Upper lobe of left lung (tissue), 6 donors: ENCODE measurements around the gene DUOXA1. TPM values are rescaled to one million over a fixed set of nuclear protein-coding genes. Genes with fewer than 3 reads are reported as not detected.
A peak's percentile ranks its signal among the peaks of the same experiment; 100 is the strongest.

Experiments used
- ATAC-seq, 2 donors: fragments of 200-7000 bp; cut with Tn5 transposase; one replicate each; pipeline ENCODE4 v1.9.1; 2022; ENCODE audit warnings: mild to moderate bottlenecking in 2 of 2, moderate library complexity in 2 of 2; ENCODE audit not compliant: low FRiP score in 2 of 2
- DNase-seq, 2 donors: peaks; one replicate each; pipeline ENCODE4 v3.0.0-alpha.2; 2019 to 2020
- H3K27ac ChIP-seq, 4 donors: fragments of 200-600 bp; sonication (generic); one replicate each; pipeline ENCODE4 v1.5.1; 2016 to 2019
- H3K27me3 ChIP-seq, 4 donors: fragments of 200-600 bp; sonication (generic); one replicate each; pipeline ENCODE4 v1.5.1; 2017 to 2019
- H3K36me3 ChIP-seq, 4 donors: fragments of 200-600 bp; sonication (generic); one replicate each; pipeline ENCODE4 v1.5.1; 2016 to 2019
- H3K4me1 ChIP-seq, 4 donors: fragments of 200-600 bp; sonication (generic); one replicate each; pipeline ENCODE4 v1.5.1; 2018 to 2019
- H3K4me3 ChIP-seq, 4 donors: fragments of 200-600 bp; sonication (generic); one replicate each; pipeline ENCODE4 v1.5.1; 2017 to 2019; ENCODE audit warnings: mild to moderate bottlenecking in 2 of 4, moderate library complexity in 1 of 4
- H3K9me3 ChIP-seq, 4 donors: fragments of 200-600 bp; sonication (generic); one replicate each; pipeline ENCODE4 v1.5.1; 2018 to 2019
- EP300 ChIP-seq, 4 donors: sonication (generic); formaldehyde crosslinking; IDR thresholded peaks; one replicate each; pipeline ENCODE4 v1.5.1; 2017; ENCODE audit warnings: antibody characterized with exemption in 4 of 4, control low read depth in 2 of 4
- POLR2A ChIP-seq, 4 donors: fragments of 450-650 bp; IDR thresholded peaks; one replicate each; pipeline ENCODE4 v1.5.1; 2016 to 2017; ENCODE audit warnings: antibody characterized with exemption in 4 of 4, mild to moderate bottlenecking in 2 of 4
- POLR2AphosphoS5 ChIP-seq, 2 donors: sonication (generic); formaldehyde crosslinking; IDR thresholded peaks; one replicate each; pipeline ENCODE4 v1.5.1; 2017; ENCODE audit warnings: antibody characterized with exemption in 2 of 2
- WGBS, 2 donors: methylation state at CpG; one replicate each; pipeline ENCODE4 v1.1.5; 2017 to 2018; 5-methylcytosine and 5-hydroxymethylcytosine counted together
- total RNA-seq, 6 donors: library from RNA; depleted of rRNA in 4 of 6; stranded (reverse); fragments of >200 nt in 4 of 6; gene quantifications; one replicate each; pipeline versions ENCODE4 v1.1.0 to v1.2.1, GENCODE V29; 2016 to 2021
- TF ChIP-seq, protein P1 (sequence below), 6 experiments: fragments of 450-650 bp in 4 of 6; fragments of 200-600 bp in 2 of 6; sonication (generic) in 2 of 6; IDR thresholded peaks; one replicate each; pipeline ENCODE4 v1.5.1; 2016 to 2019; ENCODE audit warnings: antibody characterized with exemption in 6 of 6
- donor health status: DM: no; HTN: no; CAD: no; lungs with moderate emphysema.
- donor health status: DM: no; HTN: yes; CAD: no; lungs with severe emphysema.

Gene DUOXA1
- total RNA-seq, 6 donors from 2014 or later: 84.2 to 530 (median 181) TPM

DNA sequence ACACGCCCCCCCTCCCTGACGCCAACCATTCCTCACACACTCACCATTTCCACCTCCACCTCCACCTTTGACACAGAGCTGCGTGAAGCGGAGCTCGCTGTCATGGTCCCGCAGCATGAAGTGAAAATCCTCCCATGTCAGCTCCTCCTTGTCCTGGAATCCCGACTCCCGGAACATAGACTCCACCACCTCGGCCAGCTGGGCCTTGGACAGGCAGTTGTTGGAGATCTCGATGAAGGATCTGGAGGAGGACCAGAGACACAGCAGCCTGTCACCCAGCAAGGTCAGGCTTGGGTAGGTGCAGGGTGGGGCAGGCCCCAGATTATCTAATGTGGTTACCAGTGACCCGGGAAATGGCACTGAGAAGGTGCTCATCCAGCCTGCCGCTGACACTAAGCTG, 27.9 kb downstream of the DUOXA1 start:
- no peaks in the 10 kb centered on the region for H3K36me3 ChIP-seq
- 84 to 86% methylated on average over 12 of the region's 12 CpGs for WGBS, 2 donors
- no peak overlapping the region for H3K27ac ChIP-seq
- DNase-seq (no peak), ATAC-seq (no peak)
- no peak overlapping the region for H3K4me3 ChIP-seq
- no peaks in the 10 kb centered on the region for H3K4me1 ChIP-seq
- TF ChIP-seq EP300 (IDR thresholded peaks at IDR 0.05): no peak
- TF ChIP-seq, protein P1, sequence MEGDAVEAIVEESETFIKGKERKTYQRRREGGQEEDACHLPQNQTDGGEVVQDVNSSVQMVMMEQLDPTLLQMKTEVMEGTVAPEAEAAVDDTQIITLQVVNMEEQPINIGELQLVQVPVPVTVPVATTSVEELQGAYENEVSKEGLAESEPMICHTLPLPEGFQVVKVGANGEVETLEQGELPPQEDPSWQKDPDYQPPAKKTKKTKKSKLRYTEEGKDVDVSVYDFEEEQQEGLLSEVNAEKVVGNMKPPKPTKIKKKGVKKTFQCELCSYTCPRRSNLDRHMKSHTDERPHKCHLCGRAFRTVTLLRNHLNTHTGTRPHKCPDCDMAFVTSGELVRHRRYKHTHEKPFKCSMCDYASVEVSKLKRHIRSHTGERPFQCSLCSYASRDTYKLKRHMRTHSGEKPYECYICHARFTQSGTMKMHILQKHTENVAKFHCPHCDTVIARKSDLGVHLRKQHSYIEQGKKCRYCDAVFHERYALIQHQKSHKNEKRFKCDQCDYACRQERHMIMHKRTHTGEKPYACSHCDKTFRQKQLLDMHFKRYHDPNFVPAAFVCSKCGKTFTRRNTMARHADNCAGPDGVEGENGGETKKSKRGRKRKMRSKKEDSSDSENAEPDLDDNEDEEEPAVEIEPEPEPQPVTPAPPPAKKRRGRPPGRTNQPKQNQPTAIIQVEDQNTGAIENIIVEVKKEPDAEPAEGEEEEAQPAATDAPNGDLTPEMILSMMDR (IDR thresholded peaks at IDR 0.05): no peak
- no peak for TF ChIP-seq POLR2AphosphoS5 (IDR thresholded peaks at IDR 0.05)
- TF ChIP-seq POLR2A (IDR thresholded peaks at IDR 0.05): no peak
- no peaks in the 10 kb centered on the region for H3K27me3 ChIP-seq
- H3K9me3 ChIP-seq: no peaks in the 10 kb centered on the region

DNA sequence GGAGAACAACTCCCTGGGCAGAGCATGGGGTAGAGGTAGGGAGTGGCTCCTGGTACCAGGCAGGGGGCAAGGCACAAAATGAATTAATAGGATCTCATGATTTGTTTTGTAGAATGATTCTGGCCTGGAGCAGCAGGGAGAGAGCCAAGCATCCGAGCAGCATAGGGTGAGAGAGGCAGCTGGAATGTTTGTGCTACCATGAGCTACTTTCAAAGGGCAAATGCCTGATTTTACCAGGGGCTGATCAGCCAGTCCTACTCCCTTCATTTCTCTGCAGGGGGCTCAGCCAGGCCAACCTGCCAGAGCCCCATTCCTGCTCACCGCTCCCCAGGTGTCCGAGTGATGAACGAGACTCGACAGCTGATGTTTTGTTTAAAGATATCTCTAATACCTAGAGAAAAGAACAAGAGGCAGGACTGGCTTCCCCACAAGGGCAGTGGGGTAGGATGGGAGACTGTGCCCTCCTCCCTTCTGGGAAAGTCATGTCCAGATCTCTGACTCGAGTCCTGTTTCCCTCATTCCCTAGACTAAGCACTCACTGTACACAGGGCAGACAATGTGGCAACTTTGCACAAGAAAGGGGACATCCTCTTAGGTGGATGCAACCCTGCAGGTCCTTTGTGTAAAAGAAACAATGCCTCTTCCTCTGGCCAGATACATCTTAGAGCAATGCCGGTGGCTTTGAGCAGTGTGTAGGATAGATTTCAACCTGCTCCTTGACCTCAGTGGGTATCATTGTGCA, 28.6 kb downstream of the DUOXA1 start:
- H3K9me3 ChIP-seq: no peaks in the 10 kb centered on the region
- 57 to 72% methylated on average over 7 of the region's 7 CpGs for WGBS, 2 donors
- no peaks in the 10 kb centered on the region for H3K4me1 ChIP-seq
- H3K4me3 ChIP-seq: no peak overlapping the region
- H3K27me3 ChIP-seq: no peaks in the 10 kb centered on the region
- no peaks in the 10 kb centered on the region for H3K36me3 ChIP-seq
- ATAC-seq: no peak
- TF ChIP-seq POLR2AphosphoS5 (IDR thresholded peaks at IDR 0.05) (no peak), EP300 (IDR thresholded peaks at IDR 0.05) (no peak), POLR2A (IDR thresholded peaks at IDR 0.05) (no peak)
- TF ChIP-seq, protein P1 (IDR thresholded peaks at IDR 0.05): no peak
- no peak for DNase-seq
- H3K27ac ChIP-seq: no peak overlapping the region

DNA sequence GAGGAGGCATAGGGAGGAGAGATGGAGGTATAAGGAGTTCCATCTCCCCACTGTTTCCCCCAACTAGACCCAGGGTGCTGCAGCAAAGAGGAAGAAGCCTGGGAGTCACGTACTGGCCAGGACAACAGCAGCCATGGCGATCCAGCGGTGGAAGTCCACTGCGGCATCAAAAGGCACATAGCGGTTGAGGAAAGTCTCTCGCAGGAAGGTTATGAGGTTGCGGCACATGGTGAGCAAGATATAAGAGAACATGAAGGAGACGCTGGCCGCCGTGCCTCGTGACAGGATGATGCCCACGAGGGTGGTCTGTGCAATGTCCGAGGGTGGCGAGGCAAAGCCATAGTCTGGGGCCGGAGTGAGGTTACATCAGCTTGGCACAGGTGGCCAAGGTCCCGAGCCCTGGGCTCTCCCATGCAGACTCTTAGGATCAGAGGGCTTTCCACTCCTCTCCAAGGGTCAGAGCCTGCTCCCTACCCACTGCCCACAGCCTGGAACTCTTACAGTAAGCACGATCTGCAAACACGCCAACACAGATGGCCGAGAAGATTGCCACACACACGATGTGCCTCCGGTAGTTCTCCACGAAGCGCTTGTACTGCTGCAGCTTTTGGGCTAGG, 30.0 kb downstream of the DUOXA1 start:
- no peak overlapping the region for H3K27ac ChIP-seq
- H3K27me3 ChIP-seq: no peaks in the 10 kb centered on the region
- H3K4me1 ChIP-seq: no peaks in the 10 kb centered on the region
- TF ChIP-seq, protein P1 (IDR thresholded peaks at IDR 0.05): no peak
- TF ChIP-seq POLR2AphosphoS5 (IDR thresholded peaks at IDR 0.05): no peak
- TF ChIP-seq EP300 (IDR thresholded peaks at IDR 0.05): no peak
- TF ChIP-seq POLR2A (IDR thresholded peaks at IDR 0.05): no peak
- WGBS, 2 donors: 85% methylated on average over 19 to 23 of the region's 23 CpGs
- ATAC-seq (no peak), DNase-seq (peak in 1 of 2 donors; percentile 43)
- H3K4me3 ChIP-seq: no peak overlapping the region
- no peaks in the 10 kb centered on the region for H3K9me3 ChIP-seq
- H3K36me3 ChIP-seq: no peaks in the 10 kb centered on the region

DNA sequence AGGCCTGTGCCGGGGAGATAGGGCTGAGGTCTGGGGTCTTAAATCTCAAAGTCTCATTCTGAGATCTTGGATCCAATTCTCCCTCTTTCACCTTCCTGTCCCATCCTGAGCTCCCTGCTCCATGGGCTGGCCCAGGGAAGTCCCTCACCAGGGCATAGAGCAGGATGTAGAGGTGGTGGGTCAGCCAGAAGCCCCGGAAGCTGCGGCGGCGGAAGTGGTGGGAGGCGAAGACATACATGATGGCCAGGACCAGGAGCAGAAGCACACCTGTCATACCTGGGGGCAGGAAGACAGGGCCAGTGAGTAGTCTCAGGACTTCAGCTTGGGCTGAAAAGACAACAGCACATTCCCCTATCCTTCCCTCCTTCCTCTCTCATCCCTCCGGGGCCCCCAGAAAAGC, 32.2 kb downstream of the DUOXA1 start:
- H3K27me3 ChIP-seq: no peaks in the 10 kb centered on the region
- H3K27ac ChIP-seq: no peak overlapping the region
- WGBS, 2 donors: 92 to 95% methylated on average over 6 to 7 of the region's 7 CpGs
- H3K4me1 ChIP-seq: no peaks in the 10 kb centered on the region
- DNase-seq (peak in 1 of 2 donors; percentile 46), ATAC-seq (no peak)
- H3K4me3 ChIP-seq: no peak overlapping the region
- no peaks in the 10 kb centered on the region for H3K9me3 ChIP-seq
- TF ChIP-seq POLR2AphosphoS5 (IDR thresholded peaks at IDR 0.05): no peak
- no peak for TF ChIP-seq POLR2A (IDR thresholded peaks at IDR 0.05)
- no peak for TF ChIP-seq EP300 (IDR thresholded peaks at IDR 0.05)
- H3K36me3 ChIP-seq: no peaks in the 10 kb centered on the region

- peak in 1 of 2 donors; percentile 37 for DNase-seq
- WGBS, 2 donors: 77 to 91% methylated on average over 2 to 11 of the region's 11 CpGs
Observed at GRCh38 chr15:45095661-45096060, 34.0 kb downstream of the DUOXA1 start.

More at GRCh38 chr15:45095661-45096060, 34.0 kb downstream of the DUOXA1 start:
- no peaks in the 10 kb centered on the region for H3K27me3 ChIP-seq
- no peak overlapping the region for H3K27ac ChIP-seq
- no peak for ATAC-seq
- no peak for TF ChIP-seq POLR2AphosphoS5 (IDR thresholded peaks at IDR 0.05)
- no peaks in the 10 kb centered on the region for H3K4me1 ChIP-seq
- no peak overlapping the region for H3K4me3 ChIP-seq
- no peaks in the 10 kb centered on the region for H3K36me3 ChIP-seq
- H3K9me3 ChIP-seq: no peaks in the 10 kb centered on the region
